Iris pigment epithelial cell (primary cell): ENCODE data around the gene FUT9.

Experiments
- DNase-seq: peaks from one replicate; pipeline ENCODE4 v3.0.0-alpha.2; 2011; ENCODE audit warnings: low read depth

FUT9 gene

DNA sequence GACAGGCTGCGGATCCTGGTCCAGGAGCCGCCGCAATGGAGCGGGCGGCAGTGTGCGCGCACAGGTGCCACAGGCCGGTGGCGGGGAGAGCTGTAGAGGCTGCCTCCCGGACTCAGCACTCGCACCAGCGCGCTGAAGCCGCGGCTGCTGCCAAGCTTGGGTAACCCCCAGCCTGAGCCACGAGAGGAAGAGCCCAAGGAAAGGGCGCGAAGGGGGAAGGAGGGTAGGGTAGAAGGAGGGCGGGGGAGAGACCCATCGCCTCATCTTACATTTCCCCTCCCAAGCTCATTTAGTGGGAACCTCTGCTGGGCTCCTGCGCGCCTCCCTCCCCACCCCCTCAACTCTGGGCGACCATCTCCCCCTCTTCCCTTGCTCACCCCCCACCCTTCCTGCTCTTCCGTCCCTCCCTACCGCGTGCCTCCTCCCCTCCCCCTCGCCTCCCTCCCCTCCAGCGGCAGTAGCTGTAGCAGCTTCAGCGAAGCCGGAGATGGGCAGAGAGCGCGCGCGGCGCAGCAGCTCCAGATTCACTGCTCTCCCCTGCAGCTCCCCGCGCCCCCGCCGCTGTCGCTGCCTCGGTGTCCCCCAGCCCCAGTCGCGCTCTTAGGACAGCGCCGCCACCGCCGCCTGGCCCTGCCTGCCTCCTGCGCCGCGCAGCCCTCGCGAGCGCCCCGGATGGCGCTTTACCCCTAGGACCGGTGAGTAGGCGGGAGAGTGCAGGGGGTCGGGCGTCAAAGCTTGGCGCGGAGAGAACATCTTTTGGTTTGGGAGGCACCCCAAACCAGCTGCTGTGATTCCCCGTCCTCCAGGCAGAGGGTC, at the start of gene FUT9:
TSS of gene FUT9 (plus strand) at position 457 of the 816 bp plus-strand sequence. CDS start 187,182 bp downstream, outside the sequence.
- no peak for DNase-seq

DNA sequence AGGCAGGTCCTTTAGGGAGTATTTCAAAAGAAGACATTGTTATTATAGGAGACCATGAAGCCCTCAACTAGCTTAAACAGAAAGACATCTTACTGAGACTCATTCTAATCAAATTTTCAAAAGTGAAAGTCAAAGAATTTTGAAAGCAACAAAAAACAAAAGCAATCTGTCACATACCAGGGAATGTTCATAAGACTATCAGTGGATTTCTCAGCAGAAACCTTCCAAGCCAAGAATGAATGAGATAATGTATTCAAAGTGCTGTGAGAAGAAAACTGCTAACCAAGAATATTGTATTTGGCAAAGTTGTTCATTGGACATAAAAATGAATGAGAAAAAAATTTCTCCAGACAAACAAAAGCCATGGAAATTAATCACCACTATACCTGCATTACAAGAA, 48.2 kb upstream of the FUT9 start:
- no peak for DNase-seq

GRCh38 chr6:95973976-95974375, 41.8 kb upstream of the FUT9 start:
- DNase-seq = no peak

GRCh38 chr6:95978230-95978629, 37.5 kb upstream of the FUT9 start:
- no peak for DNase-seq

GRCh38 chr6:95991906-95992305, 23.9 kb upstream of the FUT9 start:
- DNase-seq = no peak

- DNase-seq = no peak
Observed at GRCh38 chr6:95994151-95994550, 21.6 kb upstream of the FUT9 start.

DNA sequence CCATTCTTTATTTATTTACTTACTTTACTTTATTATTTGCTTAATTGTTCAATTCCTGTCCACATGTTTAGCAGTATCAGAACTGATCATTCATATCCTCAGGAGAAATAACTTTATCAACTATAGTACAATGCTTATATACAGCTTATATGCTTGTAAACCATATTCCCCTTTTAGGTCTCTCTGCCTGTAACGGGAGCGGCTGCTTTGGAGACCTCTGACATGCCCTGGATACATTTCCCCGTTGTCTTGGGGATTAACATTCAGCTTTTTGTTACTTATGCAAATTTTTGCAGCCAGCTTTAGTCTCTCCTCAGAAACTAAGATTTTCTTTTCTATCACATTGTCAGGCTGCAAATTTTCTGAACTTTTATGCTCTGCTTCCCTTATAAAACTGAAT, 17.6 kb upstream of the FUT9 start:
- DNase-seq = no peak

DNA sequence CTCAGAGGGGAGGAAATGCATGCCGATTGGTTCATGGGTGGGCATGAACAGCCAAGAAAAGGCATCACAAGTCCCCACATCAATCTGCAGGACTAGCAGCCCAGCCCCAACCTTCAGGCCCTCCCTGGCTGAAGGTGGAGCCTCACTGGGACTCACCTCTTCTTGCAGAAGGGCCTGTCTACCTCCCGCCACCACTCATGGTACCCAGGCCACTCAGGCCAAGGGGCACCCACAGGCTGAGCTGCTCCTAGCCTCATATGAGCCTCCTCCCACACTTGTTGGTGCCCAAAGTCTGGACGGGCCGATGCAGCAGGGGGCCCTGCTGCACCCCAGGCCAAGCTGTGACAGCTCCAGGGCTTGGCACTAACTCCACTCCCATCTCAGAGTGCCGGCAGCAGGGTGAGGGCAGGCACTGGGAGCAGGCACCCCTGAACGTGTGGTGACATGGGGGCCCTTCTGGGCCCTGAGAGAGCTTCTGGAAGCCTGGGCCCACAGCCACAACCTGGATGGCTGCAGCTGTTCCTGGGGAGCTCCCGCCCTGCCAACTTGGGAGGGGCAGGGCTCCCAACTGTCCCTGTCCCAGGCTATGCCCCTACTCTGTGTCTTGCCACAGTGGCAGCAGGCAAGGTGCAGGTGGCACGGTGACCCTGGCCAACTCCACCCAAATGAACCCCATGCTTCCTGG, 13.7 kb upstream of the FUT9 start:
- DNase-seq = no peak

DNA sequence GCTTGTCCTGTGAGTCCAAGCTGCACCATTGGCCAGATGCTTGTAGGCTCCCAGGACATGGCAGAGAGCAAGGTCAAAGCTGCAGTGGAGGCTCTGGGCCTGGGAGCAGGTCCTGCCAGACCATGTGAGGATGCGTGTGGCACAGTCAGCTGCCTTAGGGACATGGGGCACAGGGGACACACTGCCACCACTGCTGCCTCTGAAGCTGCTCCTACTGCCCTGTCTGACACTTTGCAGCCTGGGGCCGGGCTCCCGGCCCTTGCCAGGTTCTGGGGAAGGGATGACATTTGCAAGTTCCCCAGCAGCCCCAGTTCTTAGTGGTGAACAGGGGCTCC, 13.2 kb upstream of the FUT9 start:
- no peak for DNase-seq

GRCh38 chr6:96002912-96003311, 12.9 kb upstream of the FUT9 start:
- DNase-seq = no peak

DNA sequence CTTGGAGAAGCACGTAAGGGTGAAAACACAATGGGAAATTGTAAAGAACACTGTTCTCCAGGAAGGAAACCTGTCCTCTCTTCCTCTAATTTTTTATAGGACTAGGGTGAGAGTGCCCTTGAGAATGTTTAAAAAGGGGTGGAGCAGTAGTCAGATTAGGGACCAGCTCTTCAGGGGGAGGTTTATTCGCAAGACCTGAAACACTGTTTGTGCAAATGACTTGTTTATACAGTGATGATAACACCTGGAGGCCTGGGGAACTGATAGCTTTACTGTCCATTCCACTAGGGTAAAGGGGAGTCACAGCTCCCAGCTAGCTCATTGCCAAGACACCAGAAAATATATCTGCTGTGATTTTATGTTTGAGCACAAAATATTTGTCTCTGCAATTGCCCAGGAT, 8.1 kb upstream of the FUT9 start:
- no peak for DNase-seq

DNA sequence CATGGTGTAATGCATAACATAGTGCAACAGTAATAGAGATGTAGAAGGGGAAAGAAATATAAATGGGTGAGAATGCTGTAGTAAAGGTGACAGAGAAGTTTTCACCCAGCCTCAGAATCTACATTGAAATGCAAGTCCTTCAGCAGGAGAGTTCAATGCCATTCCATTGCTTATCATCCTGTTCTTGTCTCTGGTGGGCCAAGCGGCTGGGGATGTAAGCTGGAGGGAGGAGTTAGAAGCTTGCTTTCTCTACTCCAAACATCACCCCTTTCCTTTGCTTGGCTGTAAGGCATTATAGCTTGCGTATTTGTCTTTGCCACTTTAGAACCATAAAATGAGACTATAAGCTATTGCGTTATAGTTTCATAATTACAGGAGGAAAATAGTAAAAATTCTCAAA, 2.2 kb upstream of the FUT9 start:
- no peak for DNase-seq

GRCh38 chr6:96014846-96015517, 792 bp upstream of the FUT9 start:
- no peak for DNase-seq

DNA sequence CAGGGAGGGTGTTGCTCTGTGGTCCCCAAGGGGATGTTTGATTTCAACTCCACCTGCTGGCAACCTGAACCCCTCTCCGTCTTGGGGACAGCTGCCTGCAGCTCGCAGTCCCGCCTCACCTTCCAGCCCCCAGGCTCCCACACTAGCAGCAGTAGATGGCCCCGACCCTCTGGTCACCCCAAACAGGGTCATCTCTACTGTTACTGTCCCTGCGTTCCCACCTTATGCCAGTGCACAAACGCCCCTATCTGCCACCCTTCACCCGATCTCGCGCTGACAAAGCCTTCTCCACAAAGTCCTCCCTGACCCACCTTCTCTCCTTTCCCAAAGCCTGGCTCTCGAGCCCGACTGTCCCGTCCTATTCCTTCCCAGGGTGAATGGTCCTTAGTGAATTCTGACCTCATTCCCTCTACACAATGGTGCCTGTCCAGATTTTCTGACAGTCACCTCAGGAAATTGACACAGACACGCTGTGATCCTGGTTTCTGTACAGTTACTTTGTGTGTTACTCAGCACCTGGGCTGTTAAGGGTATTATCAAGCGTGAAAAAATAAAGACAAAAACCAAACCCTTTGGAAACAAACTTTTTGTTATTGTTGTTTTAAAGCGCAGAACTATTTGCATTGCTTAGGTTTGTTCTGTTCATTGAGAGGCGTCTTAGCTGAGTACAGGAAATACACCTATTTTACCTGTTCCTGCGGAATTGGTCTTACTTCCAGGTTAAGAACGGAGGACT, 728 bp downstream of the FUT9 start:
- no peak for DNase-seq

- no peak for DNase-seq
Observed at GRCh38 chr6:96017070-96017359, 1.2 kb downstream of the FUT9 start.

- no peak for DNase-seq
Observed at GRCh38 chr6:96022225-96022624, 6.5 kb downstream of the FUT9 start.

DNA sequence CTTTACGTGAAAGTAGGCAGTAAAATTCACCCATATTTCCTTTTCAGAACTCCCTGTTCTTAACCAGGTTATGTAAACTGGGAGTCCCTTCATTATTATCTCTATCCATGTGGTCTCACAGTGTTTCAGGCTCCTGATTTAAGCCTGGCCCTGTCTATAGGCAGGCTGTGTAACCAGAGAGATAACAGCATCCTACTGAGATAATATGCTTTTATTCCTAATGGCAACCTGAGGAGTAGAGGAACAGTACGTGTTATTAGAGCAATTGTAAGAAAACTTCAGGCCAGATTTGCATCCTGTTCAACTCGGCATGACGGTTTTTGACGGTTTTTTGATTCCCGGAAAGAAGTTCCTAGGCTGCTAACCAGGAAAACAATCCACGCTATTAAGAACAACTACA, 16.9 kb downstream of the FUT9 start:
- no peak for DNase-seq

- DNase-seq = no peak
Observed at GRCh38 chr6:96051555-96051954, 35.8 kb downstream of the FUT9 start.

DNA sequence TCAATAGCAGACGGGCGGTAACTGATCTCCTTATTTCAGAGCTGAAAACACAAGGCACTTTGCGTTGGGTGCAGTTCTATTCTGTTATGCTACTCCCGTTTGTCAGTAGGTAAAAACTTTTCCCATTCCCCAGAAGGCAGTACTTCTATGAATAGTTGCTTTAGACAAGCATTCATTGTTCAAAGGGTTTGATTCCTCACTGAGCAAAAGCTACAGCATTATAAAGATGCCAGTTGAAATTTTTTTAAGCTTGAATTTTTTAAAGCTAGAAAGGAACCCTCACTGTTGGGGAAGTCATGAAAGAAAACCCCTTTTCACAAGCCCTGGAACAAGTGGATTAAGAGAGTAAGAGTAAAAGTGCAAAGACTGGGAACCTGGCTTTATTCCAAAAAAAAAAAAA, 42.3 kb downstream of the FUT9 start:
- DNase-seq = no peak

- peak; percentile 0 for DNase-seq
Observed at GRCh38 chr6:96059586-96059985, 43.8 kb downstream of the FUT9 start.

DNA sequence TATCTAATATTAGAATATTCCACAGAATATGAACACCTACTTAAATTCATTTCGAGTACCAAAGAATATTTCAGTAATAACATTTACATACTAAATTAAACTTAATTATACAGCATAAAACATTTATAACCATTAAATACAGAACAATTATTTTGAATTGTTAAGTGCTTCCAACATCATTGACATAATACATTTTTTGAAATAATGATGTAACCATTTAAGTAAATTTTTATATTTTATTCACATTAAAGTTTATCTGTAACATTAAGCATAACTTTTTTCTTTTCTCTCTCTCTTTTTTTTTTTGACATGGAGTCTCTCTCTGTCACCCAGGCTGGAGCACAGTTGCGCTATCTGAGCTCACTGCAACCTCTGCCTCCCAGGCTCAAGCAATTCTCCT, 44.5 kb downstream of the FUT9 start:
- no peak for DNase-seq

DNA sequence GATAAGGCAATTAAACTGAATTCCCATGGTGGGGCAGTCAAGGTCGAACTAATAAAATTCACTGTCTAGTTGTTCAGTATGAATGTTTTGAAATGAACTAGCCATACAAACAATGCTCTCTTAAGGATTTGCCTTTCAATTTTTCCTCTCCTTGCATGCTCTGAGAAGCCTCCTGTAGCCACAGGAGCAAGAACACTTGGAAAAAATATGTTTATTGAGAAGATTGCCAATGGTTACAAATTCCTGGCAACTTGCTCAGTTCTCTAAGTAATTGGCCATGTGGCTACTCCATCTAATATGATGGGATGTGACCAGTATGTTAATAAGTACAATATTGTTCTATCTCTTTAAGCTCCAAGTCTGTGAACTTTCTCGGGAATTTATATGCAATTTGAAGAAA, 49.4 kb downstream of the FUT9 start:
- DNase-seq = no peak

GRCh38 chr6:96066376-96066775, 50.6 kb downstream of the FUT9 start:
- DNase-seq = no peak
